NCI-H2029 treated with DMSO at 0.1 percent for 48 hours (cell line): ENCODE measurements around the gene OR56A4.
"Not testable (repeated sequence)": the region's sequence is repeated elsewhere in the genome, so short reads cannot be mapped to it uniquely, and the experiment has no call there.

Source experiments
- DNase-seq: peaks from one replicate; lab custom pipeline; 2025; lab: John Stamatoyannopoulos, UW

Gene OR56A4

DNA sequence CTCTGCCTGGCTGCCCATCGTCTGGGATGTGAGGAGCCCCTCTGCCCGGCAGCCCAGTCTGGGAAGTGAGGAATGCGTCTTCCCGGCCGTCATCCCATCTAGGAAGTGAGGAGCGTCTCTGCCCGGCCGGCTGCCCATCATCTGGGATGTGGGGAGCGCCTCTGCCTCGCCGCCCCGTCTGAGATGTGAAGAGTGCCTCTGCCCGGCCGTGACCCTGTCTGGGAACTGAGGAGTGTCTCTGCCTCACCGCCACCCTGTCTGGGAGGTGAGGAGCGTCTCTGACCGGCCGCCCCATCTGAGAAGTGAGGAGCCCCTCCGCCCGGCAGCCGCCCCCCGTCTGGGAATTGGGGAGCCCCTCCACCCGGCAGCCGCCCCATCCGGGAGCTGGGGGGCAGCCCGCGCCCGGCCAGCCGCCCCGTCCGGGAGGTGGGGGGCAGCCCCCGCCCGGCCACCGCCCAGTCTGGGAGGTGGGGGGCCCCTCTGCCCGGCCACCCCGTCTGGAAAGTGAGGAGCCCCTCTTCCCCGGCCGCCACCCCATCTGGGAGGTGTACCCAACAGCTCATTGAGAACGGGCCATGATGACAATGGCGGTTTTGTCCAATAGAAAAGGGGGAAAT is 45.9 kb downstream of the OR56A4 start:
- not testable (repeated sequence) for DNase-seq

GRCh38 chr11:5955586-5955985 is 51.2 kb downstream of the OR56A4 start:
- DNase-seq: no peak
